ENCODE data around the gene CYP3A4.
"Not testable (repeated sequence)": the region's sequence is repeated elsewhere in the genome, so short reads cannot be mapped to it uniquely, and the experiment has no call there.

The CYP3A4 gene

DNA sequence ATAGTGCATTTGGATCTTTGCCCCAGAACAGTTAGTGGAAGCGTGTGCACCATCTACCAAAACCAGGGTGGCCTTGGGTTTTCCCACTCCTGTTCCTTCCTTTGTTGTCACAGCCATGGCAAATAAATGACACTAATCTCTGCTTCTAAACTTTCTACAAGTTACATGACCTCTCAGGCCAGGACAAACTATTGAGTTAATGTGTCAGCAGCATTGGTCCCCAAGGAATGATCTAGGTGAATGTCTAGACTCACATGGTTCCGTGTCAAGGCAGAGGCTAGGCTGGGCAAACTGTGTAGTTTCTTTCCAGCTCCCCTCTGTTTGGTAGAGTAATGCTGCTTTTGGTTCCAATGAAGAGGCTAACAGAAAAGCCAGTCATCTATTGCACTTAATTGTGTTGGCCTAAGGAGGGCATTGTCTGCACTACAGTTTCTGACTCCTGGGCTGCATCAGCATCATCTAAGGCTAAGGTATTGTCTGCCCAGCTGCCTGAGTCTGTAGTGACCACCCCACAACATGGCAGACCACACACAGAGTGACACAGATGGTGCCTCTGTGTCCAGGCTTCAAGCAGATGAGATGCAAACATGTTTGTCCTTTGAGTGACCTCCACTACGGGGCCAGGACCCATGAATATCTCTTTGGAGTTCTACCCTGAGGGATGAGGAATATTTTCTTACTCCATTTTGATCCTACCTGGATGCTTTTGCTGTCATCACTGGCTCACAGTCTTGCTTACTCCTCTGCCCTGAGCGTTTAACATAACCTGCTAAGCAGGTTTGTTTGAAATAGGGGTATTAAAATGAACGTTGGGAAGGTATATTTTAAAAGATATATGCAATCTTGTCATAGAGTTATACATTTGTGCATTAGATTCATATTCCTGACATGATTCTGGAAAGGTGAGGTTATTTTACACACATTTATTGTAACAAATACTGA lies 1.7 kb downstream of the CYP3A4 start:
- no peak for TF ChIP-seq TAF1 (IDR thresholded peaks at IDR 0.05; ENCODE audit: low read depth, low read length)
- DNase-seq (ENCODE audit: insufficient read length, low spot score) (no peak), FAIRE-seq (no peak)

GRCh38 chr7:99780588-99780987 lies 3.4 kb downstream of the CYP3A4 start:
- FAIRE-seq (no peak), DNase-seq (ENCODE audit: insufficient read length, low spot score) (no peak)
- TF ChIP-seq SPI1 (IDR thresholded peaks at IDR 0.05; ENCODE audit: low read depth, low read length) (no peak), TAF1 (IDR thresholded peaks at IDR 0.05; ENCODE audit: low read depth, low read length) (no peak), PAX5 (IDR thresholded peaks at IDR 0.05; ENCODE audit: insufficient read depth, low read length, severe bottlenecking) (no peak), POLR2AphosphoS5 (IDR thresholded peaks at IDR 0.05; ENCODE audit: low read depth, low read length) (no peak)

DNA sequence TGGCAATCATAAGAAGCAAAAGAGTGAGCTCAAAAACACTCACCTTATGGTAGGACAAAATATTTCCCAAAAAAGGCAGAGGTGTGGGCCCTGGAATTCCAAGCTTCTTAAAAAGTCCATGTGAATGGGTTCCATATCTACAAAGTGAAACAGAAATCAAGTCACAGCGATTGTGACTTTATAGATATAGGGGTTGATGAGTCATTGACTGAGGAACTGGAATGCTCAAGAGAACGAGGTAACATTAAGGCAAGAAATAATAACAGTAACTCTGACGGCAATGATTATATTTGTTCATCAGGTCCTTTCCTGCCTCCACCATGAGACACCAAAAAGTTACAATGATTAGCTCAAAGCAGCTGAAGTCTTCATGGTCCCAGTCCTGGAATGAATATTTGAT lies 4.0 kb downstream of the CYP3A4 start:
- TF ChIP-seq SPI1 (IDR thresholded peaks at IDR 0.05; ENCODE audit: low read depth, low read length) = no peak
- no peak for TF ChIP-seq PAX5 (IDR thresholded peaks at IDR 0.05; ENCODE audit: insufficient read depth, low read length, severe bottlenecking)
- no peak for TF ChIP-seq TAF1 (IDR thresholded peaks at IDR 0.05; ENCODE audit: low read depth, low read length)
- no peak for TF ChIP-seq POU2F2 (IDR thresholded peaks at IDR 0.05; ENCODE audit: low read depth, low read length)
- TF ChIP-seq POLR2A (IDR thresholded peaks at IDR 0.05; ENCODE audit: low read depth, low read length) = no peak
- TF ChIP-seq POLR2AphosphoS5 (IDR thresholded peaks at IDR 0.05; ENCODE audit: low read depth, low read length) = no peak
- FAIRE-seq (no peak), DNase-seq (ENCODE audit: insufficient read length, low spot score) (no peak)

- DNase-seq (ENCODE audit: insufficient read length, low spot score) = no peak
- no peak for FAIRE-seq
- TF ChIP-seq SPI1 (IDR thresholded peaks at IDR 0.05; ENCODE audit: low read depth, low read length) (no peak), POLR2AphosphoS5 (IDR thresholded peaks at IDR 0.05; ENCODE audit: low read depth, low read length) (no peak), TAF1 (IDR thresholded peaks at IDR 0.05; ENCODE audit: low read depth, low read length) (no peak), POLR2A (IDR thresholded peaks at IDR 0.05; ENCODE audit: low read depth, low read length) (no peak), POU2F2 (IDR thresholded peaks at IDR 0.05; ENCODE audit: low read depth, low read length) (no peak), PAX5 (IDR thresholded peaks at IDR 0.05; ENCODE audit: insufficient read depth, low read length, severe bottlenecking) (no peak)
These were observed 5.1 kb downstream of the CYP3A4 start for GRCh38 chr7:99778880-99779279.

DNA sequence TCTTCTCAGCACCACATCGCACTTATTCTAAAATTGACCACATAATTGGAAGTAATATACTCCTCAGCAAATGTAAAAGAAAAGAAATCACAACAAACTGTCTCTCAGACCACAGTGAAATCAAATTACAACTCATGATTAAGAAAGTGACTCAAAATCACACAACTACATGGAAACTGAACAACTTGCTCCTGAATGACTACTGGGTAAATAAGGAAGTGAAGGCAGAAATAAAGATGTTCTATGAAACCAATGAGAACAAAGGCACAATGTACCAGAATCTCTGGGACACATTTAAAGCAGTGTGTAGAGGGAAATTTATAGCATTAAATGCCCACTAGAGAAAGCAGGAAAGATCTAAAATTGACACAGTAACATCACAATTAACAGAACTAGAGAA lies 10.6 kb downstream of the CYP3A4 start:
- not testable (repeated sequence) for DNase-seq (ENCODE audit: insufficient read length, low spot score); FAIRE-seq
- TF ChIP-seq SPI1 (IDR thresholded peaks at IDR 0.05; ENCODE audit: low read depth, low read length) = 0 out of 2 replicates have a peak, but pooled peaks have one; percentile 13

DNA sequence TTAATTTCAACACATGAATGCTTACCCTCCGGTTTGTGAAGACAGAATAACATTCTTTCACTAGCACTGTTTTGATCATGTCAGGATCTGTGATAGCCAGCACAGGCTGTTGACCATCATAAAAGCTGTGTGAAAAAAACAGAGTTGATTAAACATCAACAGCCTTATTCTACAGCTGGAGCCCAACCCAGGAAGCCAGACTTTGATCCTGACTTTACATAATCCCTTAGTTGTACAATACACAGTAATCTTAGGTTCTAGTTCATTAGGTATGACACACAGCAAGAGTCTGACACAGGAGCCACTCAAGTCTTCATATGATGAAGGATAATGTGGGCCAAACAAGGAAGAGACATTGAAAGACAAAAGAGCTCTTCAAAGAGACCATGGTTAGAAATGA lies 11.4 kb downstream of the CYP3A4 start:
- DNase-seq (ENCODE audit: insufficient read length, low spot score) (no peak), FAIRE-seq (no peak)
- TF ChIP-seq POLR2AphosphoS5 (IDR thresholded peaks at IDR 0.05; ENCODE audit: low read depth, low read length) (no peak), TAF1 (IDR thresholded peaks at IDR 0.05; ENCODE audit: low read depth, low read length) (no peak), SPI1 (IDR thresholded peaks at IDR 0.05; ENCODE audit: low read depth, low read length) (no peak), POLR2A (IDR thresholded peaks at IDR 0.05; ENCODE audit: low read depth, low read length) (no peak), POU2F2 (IDR thresholded peaks at IDR 0.05; ENCODE audit: low read depth, low read length) (no peak), PAX5 (IDR thresholded peaks at IDR 0.05; ENCODE audit: insufficient read depth, low read length, severe bottlenecking) (no peak)

DNA sequence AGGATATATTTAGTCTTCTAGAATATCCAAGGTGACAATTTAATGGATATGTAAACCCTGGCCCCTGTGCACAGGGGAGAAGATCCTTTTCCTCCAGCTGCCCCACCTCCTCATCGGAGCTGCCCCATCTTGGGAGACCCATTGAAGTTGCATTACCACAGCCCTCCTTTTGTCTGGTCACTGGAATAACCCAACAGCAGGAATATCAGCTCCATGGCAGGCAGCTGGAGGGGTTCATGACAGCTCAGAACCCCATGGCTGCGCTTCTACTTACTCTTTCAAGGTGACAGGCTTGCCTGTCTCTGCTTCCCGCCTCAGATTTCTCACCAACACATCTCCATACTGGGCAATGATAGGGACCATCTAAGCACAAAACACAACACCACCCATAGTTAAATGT lies 14.5 kb downstream of the CYP3A4 start:
- DNase-seq (ENCODE audit: insufficient read length, low spot score); FAIRE-seq: not testable (repeated sequence)

DNA sequence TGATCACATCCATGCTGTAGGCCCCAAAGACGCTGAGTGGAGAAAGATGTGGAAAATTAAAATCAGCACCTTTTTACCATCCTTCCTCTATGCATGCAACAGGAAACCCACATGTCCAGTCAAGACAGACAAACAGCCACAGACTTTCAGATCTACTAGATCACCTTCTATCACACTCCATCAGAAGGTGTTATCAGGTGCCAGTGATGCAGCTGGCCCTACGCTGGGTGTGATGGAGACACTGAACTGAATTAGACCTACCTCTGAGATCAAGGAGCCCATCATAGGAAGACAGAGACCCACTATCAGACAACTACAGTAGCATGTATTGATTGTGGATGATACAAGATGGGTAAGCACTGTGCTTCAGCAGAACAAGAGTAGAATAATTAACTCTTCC lies 15.5 kb downstream of the CYP3A4 start:
- TF ChIP-seq SPI1 (IDR thresholded peaks at IDR 0.05; ENCODE audit: low read depth, low read length) = no peak
- no peak for TF ChIP-seq POLR2A (IDR thresholded peaks at IDR 0.05; ENCODE audit: low read depth, low read length)
- no peak for TF ChIP-seq POU2F2 (IDR thresholded peaks at IDR 0.05; ENCODE audit: low read depth, low read length)
- no peak for TF ChIP-seq POLR2AphosphoS5 (IDR thresholded peaks at IDR 0.05; ENCODE audit: low read depth, low read length)
- no peak for TF ChIP-seq PAX5 (IDR thresholded peaks at IDR 0.05; ENCODE audit: insufficient read depth, low read length, severe bottlenecking)
- no peak for TF ChIP-seq TAF1 (IDR thresholded peaks at IDR 0.05; ENCODE audit: low read depth, low read length)
- no peak for DNase-seq (ENCODE audit: insufficient read length, low spot score)
- FAIRE-seq = peak; percentile 13

DNA sequence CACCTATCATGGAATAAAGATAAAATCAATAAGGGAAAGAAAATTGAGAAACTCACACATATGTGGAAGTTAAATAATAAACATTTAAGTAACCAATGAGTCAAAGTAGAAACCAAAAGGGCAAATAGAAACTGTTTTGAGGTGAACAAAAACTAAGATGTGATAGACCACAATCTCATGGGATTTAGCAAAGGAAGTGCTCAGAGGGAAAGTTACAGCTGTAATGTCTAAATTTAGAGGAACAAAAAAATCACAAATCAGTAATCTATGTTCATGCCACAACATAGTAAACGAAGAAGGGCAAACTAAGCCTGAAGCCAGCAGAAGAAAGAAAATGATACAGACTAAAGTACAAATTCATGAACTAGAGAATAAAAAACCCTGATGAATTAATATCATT lies 16.3 kb downstream of the CYP3A4 start:
- peak; percentile 41; the same call in 1 of the 2 replicates for TF ChIP-seq SPI1 (IDR thresholded peaks at IDR 0.05; ENCODE audit: low read depth, low read length)
- no peak for TF ChIP-seq POLR2AphosphoS5 (IDR thresholded peaks at IDR 0.05; ENCODE audit: low read depth, low read length)
- DNase-seq (ENCODE audit: insufficient read length, low spot score) (no peak), FAIRE-seq (peak; percentile 56)

DNA sequence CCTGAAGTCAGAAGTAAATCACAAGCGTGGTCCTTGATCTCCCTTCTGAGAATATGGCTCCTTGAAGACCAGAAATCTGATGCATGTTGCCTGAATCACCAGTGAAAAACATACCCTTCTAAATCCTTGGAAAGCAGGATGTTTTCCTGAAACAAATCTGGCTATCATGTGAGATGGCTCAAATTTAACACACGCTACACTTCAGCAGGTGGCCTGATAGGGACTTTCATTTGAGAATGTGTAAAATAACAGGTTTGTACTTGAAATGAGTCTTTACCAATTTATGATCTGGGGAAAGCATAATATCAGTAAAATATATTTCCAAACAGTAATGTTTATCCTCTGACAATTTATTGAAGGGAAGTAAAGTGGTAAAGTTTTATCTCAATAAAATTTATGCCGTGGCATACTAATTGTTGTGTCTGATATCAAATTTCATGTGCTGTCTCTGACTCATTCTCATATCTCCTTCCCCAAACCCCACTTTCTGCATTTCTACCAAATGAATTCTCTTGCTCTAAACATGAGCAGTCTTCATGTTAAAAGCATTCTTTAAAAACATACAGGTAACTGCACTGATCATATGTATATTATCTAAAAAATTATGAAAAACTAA lies 17.4 kb downstream of the CYP3A4 start:
- FAIRE-seq (no peak), DNase-seq (ENCODE audit: insufficient read length, low spot score) (no peak)
- no peak for TF ChIP-seq POLR2AphosphoS5 (IDR thresholded peaks at IDR 0.05; ENCODE audit: low read depth, low read length)
- no peak for TF ChIP-seq POLR2A (IDR thresholded peaks at IDR 0.05; ENCODE audit: low read depth, low read length)
- TF ChIP-seq SPI1 (IDR thresholded peaks at IDR 0.05; ENCODE audit: low read depth, low read length) = no peak
- TF ChIP-seq PAX5 (IDR thresholded peaks at IDR 0.05; ENCODE audit: insufficient read depth, low read length, severe bottlenecking) = no peak
- TF ChIP-seq POU2F2 (IDR thresholded peaks at IDR 0.05; ENCODE audit: low read depth, low read length) = no peak
- TF ChIP-seq TAF1 (IDR thresholded peaks at IDR 0.05; ENCODE audit: low read depth, low read length) = no peak
